Fibroblast of the aortic adventitia (primary cell): ENCODE measurements around the gene GPC1. TPM values are rescaled to one million over a fixed set of nuclear protein-coding genes. Genes with fewer than 3 reads are reported as not detected.

Experiments
- DNase-seq: peaks from one replicate; pipeline ENCODE4 v3.0.0-alpha.2; 2010; ENCODE audit warnings: low read depth
- H3K4me3 ChIP-seq: 2 replicates; pipeline ENCODE4 v1.5.1; 2011; ENCODE audit warnings: low read depth, mild to moderate bottlenecking, control low read depth, low read length, moderate library complexity
- total RNA-seq: library from RNA; depleted of rRNA; stranded (reverse); fragments of >200 nt; gene quantifications from 2 replicates; pipeline ENCODE4 v1.2.3, GENCODE V29; 2012; ENCODE audit warnings: low replicate concordance
- TF ChIP-seq, protein P1 (sequence below): IDR thresholded peaks from 2 replicates; pipeline ENCODE4 v1.5.1; 2011; ENCODE audit warnings: mild to moderate bottlenecking, low read length, control low read depth, inconsistent platforms; ENCODE audit not compliant: insufficient read depth

Gene GPC1
- total RNA-seq, 1 donor: 44.7 TPM

DNA sequence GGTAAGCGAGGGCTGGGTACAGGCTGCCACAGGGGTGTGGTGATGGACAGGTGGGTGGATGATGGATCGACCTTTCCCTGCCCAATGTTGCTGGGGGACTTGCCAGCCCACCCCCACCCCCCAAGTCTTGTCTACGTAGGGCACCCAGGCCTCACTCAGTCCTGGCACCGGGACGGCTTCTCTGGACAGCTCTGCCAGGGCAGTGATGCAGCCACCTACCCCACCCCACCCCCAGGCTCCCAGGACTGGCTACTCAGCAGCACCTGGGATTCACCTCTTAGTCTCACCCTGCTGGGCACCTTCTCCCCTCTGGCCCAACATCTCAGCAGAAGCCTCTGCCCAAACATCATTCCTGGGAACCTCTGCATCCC is 66.6 kb downstream of the GPC1 start:
- TF ChIP-seq, protein P1, sequence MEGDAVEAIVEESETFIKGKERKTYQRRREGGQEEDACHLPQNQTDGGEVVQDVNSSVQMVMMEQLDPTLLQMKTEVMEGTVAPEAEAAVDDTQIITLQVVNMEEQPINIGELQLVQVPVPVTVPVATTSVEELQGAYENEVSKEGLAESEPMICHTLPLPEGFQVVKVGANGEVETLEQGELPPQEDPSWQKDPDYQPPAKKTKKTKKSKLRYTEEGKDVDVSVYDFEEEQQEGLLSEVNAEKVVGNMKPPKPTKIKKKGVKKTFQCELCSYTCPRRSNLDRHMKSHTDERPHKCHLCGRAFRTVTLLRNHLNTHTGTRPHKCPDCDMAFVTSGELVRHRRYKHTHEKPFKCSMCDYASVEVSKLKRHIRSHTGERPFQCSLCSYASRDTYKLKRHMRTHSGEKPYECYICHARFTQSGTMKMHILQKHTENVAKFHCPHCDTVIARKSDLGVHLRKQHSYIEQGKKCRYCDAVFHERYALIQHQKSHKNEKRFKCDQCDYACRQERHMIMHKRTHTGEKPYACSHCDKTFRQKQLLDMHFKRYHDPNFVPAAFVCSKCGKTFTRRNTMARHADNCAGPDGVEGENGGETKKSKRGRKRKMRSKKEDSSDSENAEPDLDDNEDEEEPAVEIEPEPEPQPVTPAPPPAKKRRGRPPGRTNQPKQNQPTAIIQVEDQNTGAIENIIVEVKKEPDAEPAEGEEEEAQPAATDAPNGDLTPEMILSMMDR: no peak
- no peak for DNase-seq
- no peak overlapping the region for H3K4me3 ChIP-seq

DNA sequence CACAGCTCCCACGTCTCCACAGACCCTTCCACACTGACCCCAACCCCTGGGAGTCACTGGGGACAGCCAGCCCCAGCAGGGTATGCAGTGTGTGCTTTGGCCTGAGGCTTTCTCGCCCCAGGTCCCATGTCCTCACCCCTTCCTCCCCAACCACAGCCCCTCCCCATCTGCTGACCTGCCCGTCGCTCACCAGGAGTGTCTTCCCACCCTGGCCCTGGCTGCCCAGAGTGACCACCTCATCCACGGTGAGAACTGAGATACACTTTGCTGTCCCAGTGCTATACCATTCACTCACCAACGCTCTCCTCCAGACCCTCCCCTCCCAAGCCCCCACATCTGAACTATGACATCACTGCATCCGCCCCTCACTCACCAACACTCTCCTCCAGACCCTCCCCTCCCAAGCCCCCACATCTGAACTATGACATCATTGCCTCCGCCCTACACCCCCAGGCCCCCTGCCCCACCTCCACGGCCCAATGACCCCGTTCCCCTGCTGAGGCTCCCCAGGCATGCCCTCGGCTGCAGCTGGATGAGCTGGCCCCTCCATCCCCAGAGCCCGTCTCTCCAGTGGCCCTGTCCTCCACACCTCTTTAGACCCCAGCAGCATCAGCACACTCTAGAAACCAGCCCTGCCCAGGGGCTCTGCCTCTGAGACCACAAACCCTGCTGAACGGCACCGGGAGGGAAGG is 67.1 kb downstream of the GPC1 start:
- no peak overlapping the region for H3K4me3 ChIP-seq
- TF ChIP-seq, protein P1: no peak
- DNase-seq: no peak

DNA sequence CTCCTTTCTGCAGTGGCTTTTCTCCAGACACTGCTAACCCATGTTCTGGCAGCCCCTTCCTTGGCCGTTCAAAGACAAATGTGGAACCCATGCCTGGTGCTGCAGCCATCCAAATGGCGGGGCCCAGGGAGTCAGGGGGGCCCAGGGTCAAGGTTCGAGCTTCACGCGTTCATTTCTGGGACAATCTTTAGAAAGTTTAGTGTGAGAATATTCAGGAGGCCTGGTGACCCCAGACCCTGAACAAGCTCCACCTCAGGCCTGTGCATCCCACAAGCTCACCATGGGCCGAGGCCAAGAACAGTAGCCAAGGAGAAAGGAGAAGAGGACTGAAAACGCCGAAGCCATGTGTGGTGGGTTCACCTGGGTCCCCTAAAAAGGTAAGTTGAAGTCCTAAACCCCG is 67.9 kb downstream of the GPC1 start:
- TF ChIP-seq, protein P1: no peak
- DNase-seq: no peak
- no peak overlapping the region for H3K4me3 ChIP-seq

DNA sequence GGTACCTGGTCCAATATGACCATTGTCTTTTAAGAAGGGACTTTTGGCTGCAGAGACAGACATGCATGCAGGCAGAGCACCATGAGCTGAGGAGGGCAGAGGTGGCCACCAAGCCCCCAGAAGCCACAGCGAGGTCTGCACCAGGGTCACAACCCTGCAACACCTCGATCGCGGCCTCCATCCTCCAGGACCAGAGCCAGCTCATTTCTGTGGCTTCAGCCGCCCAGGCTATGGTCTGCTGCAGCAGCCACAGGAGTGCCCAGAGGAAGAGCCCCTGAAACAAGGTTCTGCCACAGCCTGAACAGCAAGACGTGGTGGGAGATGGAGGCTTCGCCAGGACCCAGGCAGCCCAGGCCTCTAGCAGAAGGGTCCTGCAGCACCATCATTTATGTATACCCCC is 68.4 kb downstream of the GPC1 start:
- no peak overlapping the region for H3K4me3 ChIP-seq
- TF ChIP-seq, protein P1: no peak
- DNase-seq: no peak

GRCh38 chr2:240505910-240506309 is 70.4 kb downstream of the GPC1 start:
- TF ChIP-seq, protein P1: no peak
- no peak overlapping the region for H3K4me3 ChIP-seq
- DNase-seq: no peak

DNA sequence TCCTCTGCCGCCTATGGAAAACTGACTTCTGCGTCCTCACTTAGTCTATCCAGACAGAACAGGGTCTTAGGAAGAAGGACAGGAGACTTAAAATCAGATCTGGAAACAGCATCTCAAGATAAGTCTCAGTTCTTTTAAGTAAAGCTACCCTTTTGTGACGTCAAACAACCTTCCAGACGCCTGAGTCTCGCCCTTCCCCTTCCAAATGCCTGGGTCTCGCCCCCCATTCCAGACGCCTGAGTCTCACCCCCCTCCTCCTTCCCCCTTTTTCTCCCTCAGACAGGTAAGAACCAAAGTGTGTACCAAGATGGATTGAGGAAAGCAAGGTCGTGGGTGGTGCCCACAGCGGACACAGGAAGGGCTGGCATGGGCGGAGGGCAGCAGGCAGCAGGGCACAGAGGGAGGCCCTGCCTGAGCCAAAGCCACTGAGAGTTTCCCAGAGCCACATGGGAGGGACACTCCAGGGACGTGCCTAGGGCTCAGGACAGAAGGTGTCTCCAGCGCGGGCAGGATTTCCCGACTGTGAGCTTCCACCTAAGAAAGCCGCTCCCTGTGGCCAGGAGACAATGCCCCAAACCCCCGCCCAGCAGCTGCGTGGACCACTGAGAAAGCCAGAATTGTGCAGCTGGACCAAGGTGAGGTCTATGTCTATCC is 71.1 kb downstream of the GPC1 start:
- DNase-seq: no peak
- TF ChIP-seq, protein P1: no peak
- no peak overlapping the region for H3K4me3 ChIP-seq
